Stimulated activated CD4-positive, alpha-beta T cell treated with anti-CD3 and anti-CD28 coated beads, Interleukin-4, amount 100 ng/mL, for 1 hour (primary cell): ENCODE data around the gene MITF.
"Not testable (repeated sequence)": the region's sequence is repeated elsewhere in the genome, so short reads cannot be mapped to it uniquely, and the experiment has no call there.

Source experiments
- DNase-seq: peaks from one replicate; pipeline ENCODE4 v3.0.0-alpha.2; 2020

Gene MITF

GRCh38 chr3:69879051-69879450 is 139.8 kb downstream of the MITF start:
- no peak for DNase-seq

- DNase-seq, result no peak
Measured at GRCh38 chr3:69880069-69880640, 140.9 kb downstream of the MITF start.

DNA sequence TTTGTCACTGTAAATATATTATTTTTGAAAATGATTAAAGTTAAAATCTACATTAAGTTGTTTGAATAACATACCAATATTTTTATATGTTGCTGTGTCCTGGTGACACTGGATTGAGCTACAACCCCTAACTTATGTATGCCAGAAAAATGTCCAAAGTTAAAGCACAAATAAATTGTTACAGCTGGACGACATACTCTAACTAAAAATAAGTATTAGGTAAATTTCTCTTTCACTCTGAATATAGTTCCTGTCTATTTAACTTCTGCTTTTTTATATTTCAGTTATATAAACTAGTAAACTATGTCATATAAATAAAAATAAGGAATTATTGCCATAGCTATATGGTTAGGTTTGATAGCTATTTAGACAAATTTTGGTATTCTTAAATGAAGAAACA is 141.8 kb downstream of the MITF start:
- no peak for DNase-seq

GRCh38 chr3:69881756-69882428 is 142.6 kb downstream of the MITF start:
- DNase-seq, result no peak

- DNase-seq, result no peak
Measured at GRCh38 chr3:69882560-69882959, 143.3 kb downstream of the MITF start.

DNA sequence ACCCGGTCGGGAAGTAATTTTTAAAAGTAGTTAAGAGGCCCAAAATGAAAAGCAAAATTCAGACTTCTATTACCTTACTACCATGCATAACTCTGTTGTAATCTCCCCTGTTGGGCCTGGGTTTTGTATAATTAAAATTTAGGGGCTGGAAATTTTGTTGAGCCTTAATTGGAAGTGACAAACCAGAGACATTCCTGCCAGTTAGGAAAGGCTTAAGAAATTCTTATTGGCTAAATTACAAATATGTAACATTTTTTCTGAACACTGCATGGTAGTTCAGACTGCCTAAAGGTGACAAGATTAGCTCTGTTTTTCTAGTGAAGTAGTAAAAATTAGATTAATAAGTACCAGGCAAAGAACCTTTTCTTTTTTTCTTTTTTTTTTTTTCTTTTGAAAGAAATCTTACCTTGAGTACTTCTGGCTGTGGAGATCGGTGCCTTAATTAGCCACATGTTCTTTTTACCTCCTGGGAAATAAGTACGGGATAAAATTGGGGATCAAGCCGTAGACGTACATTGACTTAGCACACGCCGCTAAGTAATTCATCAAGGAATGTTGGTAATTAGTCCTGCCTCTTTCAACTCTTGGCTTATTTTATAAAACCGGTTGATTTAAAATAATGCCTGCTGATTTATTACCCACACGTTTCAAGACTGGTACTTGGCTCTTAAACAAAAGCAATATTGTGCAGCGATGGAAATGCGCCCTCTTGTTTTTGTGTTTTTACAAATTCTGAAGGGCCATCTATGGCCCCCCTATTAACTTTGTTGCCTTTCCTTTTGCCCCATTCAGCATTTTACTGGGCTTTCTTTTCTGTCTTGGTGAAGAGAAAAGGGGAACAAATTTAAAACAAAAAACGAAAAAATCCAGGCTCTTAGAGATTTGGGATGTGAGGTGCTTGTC is 149.0 kb downstream of the MITF start:
- no peak for DNase-seq

DNA sequence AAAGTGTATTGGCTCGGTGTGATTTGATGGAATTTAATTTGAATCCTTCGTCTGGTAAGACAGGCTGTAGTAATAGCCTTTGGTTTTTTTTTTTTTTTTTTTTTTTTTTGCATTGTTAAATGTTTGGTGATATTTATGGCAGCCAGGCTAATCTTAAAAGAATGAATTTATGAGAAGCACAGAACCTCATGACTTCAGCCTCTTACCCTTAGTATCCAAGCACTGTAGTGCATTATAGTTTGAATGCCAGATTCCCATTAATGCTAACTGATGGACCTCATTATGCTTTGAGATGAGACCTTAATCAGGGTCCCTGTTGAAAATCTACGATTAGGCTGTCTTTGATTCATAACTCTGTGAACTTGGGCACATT is 149.7 kb downstream of the MITF start:
- no peak for DNase-seq

DNA sequence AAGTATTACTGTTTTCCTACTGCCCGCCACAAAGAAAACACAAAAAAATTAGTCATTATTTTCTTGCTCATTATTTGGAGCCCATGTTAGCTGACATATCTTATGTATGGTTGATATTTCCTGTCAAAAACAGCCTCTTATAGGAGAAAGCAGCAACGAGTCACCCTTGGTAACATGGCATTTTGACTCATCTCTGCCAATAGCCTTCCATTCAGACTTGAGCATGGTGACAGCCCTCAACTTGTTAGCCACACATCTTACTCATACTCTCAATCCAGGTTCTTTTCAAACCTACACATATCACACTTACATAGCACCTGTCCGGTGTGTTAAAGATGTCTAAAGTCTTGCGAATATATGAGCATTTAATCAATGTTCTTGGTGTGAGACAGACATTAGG is 150.8 kb downstream of the MITF start:
- DNase-seq, result no peak

GRCh38 chr3:69890691-69891090 is 151.4 kb downstream of the MITF start:
- no peak for DNase-seq

DNA sequence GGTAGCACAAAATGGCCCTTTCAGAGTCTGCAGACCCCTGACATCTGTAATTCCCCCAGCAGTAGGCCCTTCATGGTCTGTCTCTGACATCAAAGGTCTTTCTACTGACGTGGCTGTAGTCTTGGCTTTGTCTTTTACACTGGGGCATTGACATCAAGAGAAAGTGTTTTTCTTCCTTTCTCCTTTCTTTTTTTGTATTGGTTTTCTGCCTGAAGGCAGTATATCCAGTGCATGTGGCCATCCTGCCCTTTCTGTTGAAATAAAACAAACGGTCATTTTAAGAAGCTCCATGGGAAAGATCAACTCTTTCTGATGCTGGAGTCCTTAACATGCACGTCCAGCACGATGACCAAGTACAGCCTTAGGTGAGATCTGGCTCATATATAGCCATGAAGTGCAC is 153.4 kb downstream of the MITF start:
- DNase-seq, result no peak

- no peak for DNase-seq
Measured at GRCh38 chr3:69893274-69893673, 154.0 kb downstream of the MITF start.

GRCh38 chr3:69896095-69896494 is 156.8 kb downstream of the MITF start:
- no peak for DNase-seq

DNA sequence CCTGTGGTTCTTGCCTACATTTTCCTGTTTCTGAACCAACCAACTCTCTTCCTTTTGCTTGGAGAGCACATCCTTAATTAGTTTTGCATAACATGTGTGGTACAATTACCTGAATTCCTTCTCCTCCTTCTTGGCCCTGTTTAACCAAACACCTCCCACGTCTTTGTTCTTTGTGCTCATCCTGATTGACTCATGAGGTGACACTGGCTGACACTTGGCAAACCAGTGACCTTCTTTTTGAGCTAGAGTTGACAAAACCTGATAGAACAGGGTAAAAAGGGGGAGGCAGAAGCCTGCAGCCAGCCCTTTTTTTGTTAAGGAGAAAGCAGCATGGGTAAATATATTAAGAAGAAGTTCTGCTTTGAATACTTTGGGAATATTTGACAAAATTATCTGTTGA is 161.1 kb downstream of the MITF start:
- DNase-seq, result no peak

DNA sequence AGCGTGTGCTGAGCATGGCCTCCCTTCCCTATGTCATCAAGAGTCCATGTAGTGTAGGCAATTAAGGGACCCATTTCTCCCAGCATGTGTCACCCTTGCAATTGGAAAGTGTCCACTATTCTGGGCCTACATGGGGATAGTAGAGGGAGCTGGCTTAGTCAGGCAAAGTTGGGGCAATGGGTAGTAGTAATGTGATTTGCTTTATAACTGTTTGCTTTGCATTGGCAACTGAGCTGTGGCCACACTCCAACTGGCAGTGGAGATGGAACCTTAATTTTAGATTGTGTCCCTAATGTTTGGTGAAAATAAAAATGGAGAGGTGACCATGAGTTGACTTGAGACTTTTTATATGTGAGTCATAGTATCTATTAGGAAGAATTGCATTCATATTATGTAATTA is 162.5 kb downstream of the MITF start:
- DNase-seq, result no peak

GRCh38 chr3:69902386-69902785 is 163.1 kb downstream of the MITF start:
- no peak for DNase-seq

DNA sequence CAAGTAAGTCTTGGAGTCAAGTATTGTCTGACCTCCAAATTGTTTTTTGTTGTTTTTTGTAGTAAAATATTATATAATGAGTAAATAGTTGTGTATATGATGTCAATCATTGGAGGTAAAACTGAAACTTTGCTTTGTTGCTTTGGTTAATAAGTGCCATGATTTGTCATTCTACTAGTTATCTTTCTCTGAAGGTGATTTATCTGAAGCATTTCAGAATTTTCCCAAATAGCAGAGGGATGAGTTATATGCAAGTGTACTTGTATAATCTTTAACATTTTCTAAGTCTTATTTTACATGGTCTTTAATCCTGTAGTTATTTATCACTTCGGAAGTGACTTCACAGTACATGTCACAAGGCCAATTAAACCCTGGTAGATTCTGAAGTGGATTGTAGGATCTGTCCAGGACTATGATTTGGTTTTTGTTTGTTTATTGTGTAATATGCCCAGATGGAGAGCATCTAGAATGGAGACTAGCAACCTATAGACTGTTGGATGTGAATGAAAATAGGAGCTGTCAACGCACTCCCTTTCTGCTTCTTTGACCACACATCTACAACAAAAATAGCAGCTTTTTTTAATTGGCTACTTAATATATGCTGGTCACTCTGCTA is 167.2 kb downstream of the MITF start:
- DNase-seq, result no peak

DNA sequence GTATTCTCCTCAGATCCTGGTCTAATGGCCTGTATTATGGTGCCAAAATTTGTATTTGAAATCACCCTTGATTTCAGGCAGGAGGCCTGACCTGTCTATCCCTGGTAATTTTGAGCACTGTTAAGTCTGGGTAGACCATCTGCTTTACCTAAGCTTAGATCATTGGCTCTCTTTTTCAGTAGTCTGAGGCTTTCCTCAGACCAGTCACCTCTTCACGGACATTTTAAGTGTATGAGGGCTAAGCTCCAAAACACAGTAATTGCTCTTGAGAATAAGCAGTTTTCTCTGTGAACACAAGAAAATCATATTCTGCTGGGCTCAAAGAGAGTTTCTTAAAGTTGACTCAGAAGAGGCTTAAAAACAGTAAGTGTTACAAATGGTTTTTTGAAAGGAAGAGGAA is 168.3 kb downstream of the MITF start:
- DNase-seq, result no peak

- not testable (repeated sequence) for DNase-seq
Measured at GRCh38 chr3:69909859-69910258, 170.6 kb downstream of the MITF start.

DNA sequence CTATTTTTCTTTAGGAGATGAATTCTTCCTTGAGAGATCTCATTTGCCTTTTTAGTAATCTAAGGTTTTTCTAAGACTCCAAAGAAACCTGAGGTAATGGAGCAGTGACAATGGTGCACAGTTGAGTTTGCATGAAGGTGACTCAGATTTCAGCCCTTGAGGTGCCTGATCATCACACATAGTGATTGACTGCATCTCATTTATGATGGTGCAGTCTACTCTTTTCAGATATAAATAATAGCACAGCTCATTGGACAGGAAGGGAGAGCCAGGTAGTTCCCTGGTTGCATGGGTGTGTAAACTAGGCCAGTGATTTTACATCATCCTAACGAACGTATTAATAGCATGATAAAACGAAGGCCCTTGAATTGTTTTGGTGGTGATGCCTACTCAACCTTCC is 174.2 kb downstream of the MITF start:
- no peak for DNase-seq

DNA sequence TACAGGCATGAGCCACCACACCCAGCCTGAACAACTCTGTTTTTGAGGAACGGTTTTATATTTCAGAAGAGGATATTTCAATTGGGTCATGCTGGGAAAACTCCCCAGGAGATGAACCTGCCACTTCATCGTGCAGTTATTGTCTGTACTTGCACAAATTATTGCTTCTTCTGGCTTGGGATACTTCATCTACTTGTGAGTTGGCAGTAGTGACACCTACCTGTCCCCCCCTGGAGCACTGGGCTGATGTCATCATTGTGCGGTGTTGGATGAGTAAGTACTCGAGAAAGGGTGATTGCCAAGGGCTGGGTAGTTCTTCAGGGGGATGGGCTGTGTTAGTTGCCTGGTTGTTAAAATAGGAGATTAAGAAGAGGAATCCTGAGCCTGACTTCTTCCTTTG is 175.1 kb downstream of the MITF start:
- DNase-seq, result no peak

DNA sequence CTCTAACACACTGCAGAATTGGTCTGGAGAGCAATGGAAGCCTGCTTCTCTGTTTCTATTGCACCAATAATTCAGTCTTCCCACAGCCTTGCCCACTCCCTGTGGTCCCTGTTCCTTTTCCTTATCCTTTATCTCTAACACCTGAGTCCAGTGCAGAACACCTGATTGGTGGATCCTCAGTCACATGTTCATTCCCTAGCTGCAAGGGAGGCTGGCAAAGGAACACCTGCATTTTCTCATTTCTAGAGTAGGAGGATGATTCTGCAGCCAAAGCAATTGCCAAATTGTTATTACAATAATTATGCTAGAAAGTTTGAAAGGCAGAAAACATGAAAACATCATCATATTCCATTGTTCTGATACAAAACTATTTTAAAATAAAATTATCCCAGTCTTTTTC is 176.5 kb downstream of the MITF start:
- no peak for DNase-seq

- not testable (repeated sequence) for DNase-seq
Measured at GRCh38 chr3:69920009-69920408, 180.7 kb downstream of the MITF start.

GRCh38 chr3:69921651-69922050 is 182.4 kb downstream of the MITF start:
- DNase-seq, result no peak

DNA sequence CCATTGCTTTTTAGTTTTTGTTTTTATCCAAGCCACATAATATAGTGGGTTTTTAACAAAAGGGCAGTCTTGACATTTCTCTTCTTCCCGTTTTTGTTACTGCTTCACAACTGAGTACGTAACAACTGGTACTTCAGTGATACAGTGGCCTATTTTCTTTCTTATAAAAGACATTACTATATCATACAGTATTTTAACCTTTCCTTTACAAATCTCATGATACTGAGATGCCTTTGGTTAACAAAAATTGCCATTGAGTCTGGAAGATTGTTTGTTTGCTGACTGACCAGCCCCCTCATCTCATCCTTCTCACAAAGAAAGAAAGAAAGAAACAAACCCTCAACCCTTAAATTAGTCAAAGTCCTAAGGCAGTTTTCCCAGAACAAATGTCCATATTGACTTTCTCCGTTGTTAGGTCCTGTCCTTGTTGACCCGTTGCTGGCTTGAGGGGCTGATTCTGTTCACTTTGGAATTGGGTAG is 183.3 kb downstream of the MITF start:
- DNase-seq, result no peak
